H1 (cell line): ENCODE results near the gene LAMTOR5. TPM values are rescaled to one million over a fixed set of nuclear protein-coding genes. Genes with fewer than 3 reads are reported as not detected.

Experiments used
- CBX8 ChIP-seq: fragments of 300-800, 300-1000 bp; sonication (generic); IDR thresholded peaks from 2 replicates; pipeline ENCODE4 v1.7.1; 2016; ENCODE audit warnings: low read depth, low read length, borderline replicate concordance
- HDAC2 ChIP-seq, 2 experiments: fragments of 300-600 bp in 1 of 2; sonication (generic) in 1 of 2; IDR thresholded peaks; 2 replicates each; pipeline ENCODE4 v1.6.1; 2011 to 2012; ENCODE audit warnings: low read depth in 2 of 2, low read length in 2 of 2, mild to moderate bottlenecking in 2 of 2, moderate library complexity in 2 of 2, borderline replicate concordance in 1 of 2, inconsistent platforms in 1 of 2
- MAX ChIP-seq: IDR thresholded peaks from 2 replicates; pipeline ENCODE4 v1.6.1; 2012; ENCODE audit warnings: inconsistent platforms
- NRF1 ChIP-seq: IDR thresholded peaks from 2 replicates; pipeline ENCODE4 v1.6.1; 2011; ENCODE audit warnings: mild to moderate bottlenecking, low read depth, low read length, improper control_type of control experiment
- PHF8 ChIP-seq: fragments of 200-600 bp; sonication (generic); conservative IDR thresholded peaks from 2 replicates; pipeline ENCODE4 v1.7.1; 2012; ENCODE audit warnings: low read depth, mild to moderate bottlenecking, inconsistent platforms, low read length, moderate library complexity
- RAD21 ChIP-seq, 2 experiments: IDR thresholded peaks in 1 of 2; conservative IDR thresholded peaks in 1 of 2; 2 replicates each; pipeline ENCODE4 v1.6.1; 2011; ENCODE audit warnings: low read depth in 2 of 2, low read length in 2 of 2, improper control_type of control experiment in 1 of 2, inconsistent platforms in 1 of 2, mild to moderate bottlenecking in 1 of 2, moderate library complexity in 1 of 2
- SRF ChIP-seq: IDR thresholded peaks from 2 replicates; pipeline ENCODE4 v1.6.1; 2011; ENCODE audit warnings: mild to moderate bottlenecking, low read depth, low read length, moderate library complexity
- polyA plus RNA-seq, 7 experiments: library from polyadenylated mRNA; depleted of rRNA in 3 of 7; stranded (reverse) in 5 of 7; unstranded in 2 of 7; fragments of >200 nt in 5 of 7; fragments of 200-250 nt in 2 of 7; gene quantifications; 1 replicate in 5 of 7; 2 replicates in 1 of 7; 4 replicates in 1 of 7; pipeline versions ENCODE4 v1.2.1 to v1.2.3, GENCODE V29; 2011 to 2013; ENCODE audit warnings: missing spikeins in 2 of 7, mixed read lengths in 2 of 7
- total RNA-seq: library from RNA; stranded (reverse); fragmentation: NEBNext Ultra II Directional; extraction: Animal tissue kit (Norgen Biotek cat#: 25700); gene quantifications from 2 replicates; pipeline ENCODE4 v1.2.1, GENCODE V29; 2021

Gene LAMTOR5
- total and polyA plus RNA-seq, 2 of the 8 experiments (the other 6 are each of a cell fraction or from before 2014, with no cell fraction given) = 84.4 to 297 TPM

GRCh38 chr1:110443451-110443850 is 36.0 kb upstream of the LAMTOR5 start (continued):
- TF ChIP-seq MAX = no peak
- TF ChIP-seq PHF8 = no peak
- no peak for TF ChIP-seq RAD21 (IDR thresholded peaks at IDR 0.05 in 1 of 2, conservative IDR thresholded peaks at IDR 0.05 in 1 of 2; ENCODE audit: low read depth in 2 of 2, low read length in 2 of 2)
- no peak for TF ChIP-seq SRF
- TF ChIP-seq HDAC2 (IDR thresholded peaks at IDR 0.05; ENCODE audit: borderline replicate concordance in 1 of 2, low read depth in 2 of 2, low read length in 2 of 2) = no peak
- TF ChIP-seq NRF1 = no peak
- no peak for TF ChIP-seq CBX8
